Measurements from ENCODE around the gene SLC25A5.

DNA sequence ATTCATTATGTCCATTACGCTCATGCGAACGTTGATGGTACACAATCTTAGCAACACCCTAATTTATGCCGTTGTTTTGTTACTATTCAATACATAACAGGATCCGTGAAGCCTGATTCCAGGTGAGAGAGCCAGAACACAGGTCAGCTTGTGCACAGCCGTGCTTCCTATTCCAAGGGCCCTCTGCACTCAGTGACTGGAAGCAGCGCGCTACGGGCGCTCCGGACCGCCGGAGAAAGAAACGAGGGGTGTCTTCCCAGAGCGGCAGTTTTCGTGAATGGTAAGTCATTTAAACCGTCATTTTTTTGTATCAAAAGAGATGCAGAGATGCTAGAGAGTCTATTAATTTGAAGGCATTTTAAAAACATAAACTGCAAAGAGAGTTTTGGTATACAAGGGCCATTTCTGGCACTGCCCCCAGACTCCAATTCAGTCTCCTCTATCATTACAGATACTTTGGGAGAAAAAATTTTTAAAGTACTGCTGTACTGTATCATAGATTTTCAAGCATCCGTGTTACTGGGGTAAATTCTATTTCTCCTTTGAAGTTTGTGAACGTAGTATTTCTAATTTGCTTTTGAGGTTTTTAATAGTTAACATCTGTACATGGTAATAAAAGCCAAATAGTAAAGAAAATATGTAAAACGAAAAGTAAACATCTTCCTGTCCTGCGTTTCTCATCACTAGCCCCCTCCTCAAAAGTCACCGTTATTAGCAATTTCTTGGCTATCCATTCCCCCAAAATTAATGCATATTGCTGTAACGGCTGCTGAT lies 6.6 kb downstream of the SLC25A5 start:
- TF ChIP-seq, protein P1, sequence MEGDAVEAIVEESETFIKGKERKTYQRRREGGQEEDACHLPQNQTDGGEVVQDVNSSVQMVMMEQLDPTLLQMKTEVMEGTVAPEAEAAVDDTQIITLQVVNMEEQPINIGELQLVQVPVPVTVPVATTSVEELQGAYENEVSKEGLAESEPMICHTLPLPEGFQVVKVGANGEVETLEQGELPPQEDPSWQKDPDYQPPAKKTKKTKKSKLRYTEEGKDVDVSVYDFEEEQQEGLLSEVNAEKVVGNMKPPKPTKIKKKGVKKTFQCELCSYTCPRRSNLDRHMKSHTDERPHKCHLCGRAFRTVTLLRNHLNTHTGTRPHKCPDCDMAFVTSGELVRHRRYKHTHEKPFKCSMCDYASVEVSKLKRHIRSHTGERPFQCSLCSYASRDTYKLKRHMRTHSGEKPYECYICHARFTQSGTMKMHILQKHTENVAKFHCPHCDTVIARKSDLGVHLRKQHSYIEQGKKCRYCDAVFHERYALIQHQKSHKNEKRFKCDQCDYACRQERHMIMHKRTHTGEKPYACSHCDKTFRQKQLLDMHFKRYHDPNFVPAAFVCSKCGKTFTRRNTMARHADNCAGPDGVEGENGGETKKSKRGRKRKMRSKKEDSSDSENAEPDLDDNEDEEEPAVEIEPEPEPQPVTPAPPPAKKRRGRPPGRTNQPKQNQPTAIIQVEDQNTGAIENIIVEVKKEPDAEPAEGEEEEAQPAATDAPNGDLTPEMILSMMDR (IDR thresholded peaks at IDR 0.05), result no peak
- TF ChIP-seq POLR2A (IDR thresholded peaks at IDR 0.05; ENCODE audit: low read depth) (no peak), POLR2AphosphoS5 (IDR thresholded peaks at IDR 0.05) (no peak)
